Body of pancreas (tissue), 4 donors: ENCODE measurements around the gene THSD7A. TPM values are rescaled to one million over a fixed set of nuclear protein-coding genes. Genes with fewer than 3 reads are reported as not detected.
A peak's percentile ranks its signal among the peaks of the same experiment; 100 is the strongest.

ENCODE experiments used
- ATAC-seq: fragments of 150-250 bp; one replicate; pipeline ENCODE4 v1.9.1; 2016
- DNase-seq, 4 donors: peaks; one replicate each; pipeline ENCODE4 v3.0.0-alpha.2; 2019
- H3K27ac ChIP-seq, 4 donors: fragments of 200-600 bp; sonication (generic); 1 replicate in 3 of 4; 2 replicates in 1 of 4; pipeline versions ENCODE4 v1.5.1 to v1.6.1; 2016 to 2019; ENCODE audit warnings: mild to moderate bottlenecking in 1 of 4, mixed read lengths in 1 of 4, moderate library complexity in 1 of 4
- H3K27me3 ChIP-seq, 2 donors: fragments of 200-600 bp; sonication (generic); one replicate each; pipeline ENCODE4 v1.6.0; 2016; ENCODE audit warnings: mild to moderate bottlenecking in 1 of 2
- H3K36me3 ChIP-seq, 2 donors: fragments of 200-600 bp; sonication (generic); replicated peaks in 1 of 2; 2 replicates each; pipeline ENCODE4 v1.5.1; 2016; ENCODE audit warnings: low read depth in 2 of 2; ENCODE audit not compliant: insufficient read depth in 1 of 2
- H3K4me1 ChIP-seq: fragments of 200-600 bp; sonication (generic); one replicate; pipeline ENCODE4 v1.6.0; 2016
- H3K4me3 ChIP-seq, 2 donors: fragments of 200-600 bp; sonication (generic); 1 replicate in 1 of 2; 2 replicates in 1 of 2; pipeline ENCODE4 v1.5.1; 2016 to 2019
- H3K9me3 ChIP-seq, 3 donors: fragments of 200-600 bp; sonication (generic); 1 replicate in 2 of 3; 2 replicates in 1 of 3; pipeline ENCODE4 v1.5.1; 2016
- POLR2A ChIP-seq, 3 donors: fragments of 450-650 bp; IDR thresholded peaks; one replicate each; pipeline ENCODE4 v1.6.1; 2016; ENCODE audit warnings: antibody characterized with exemption in 3 of 3, mild to moderate bottlenecking in 2 of 3
- WGBS, 2 donors: methylation state at CpG; one replicate each; pipeline ENCODE4 v1.1.5; 2017; 5-methylcytosine and 5-hydroxymethylcytosine counted together
- intact Hi-C: fragments of 100-400 bp; cut with DNase I; formaldehyde crosslinking; loops from one replicate; pipeline ENCODE4 v1.15.1; 2023
- total RNA-seq, 2 donors: library from RNA; depleted of rRNA; stranded (reverse); fragments of >200 nt; gene quantifications; one replicate each; pipeline ENCODE4 v1.1.0, GENCODE V29; 2016
- TF ChIP-seq, protein P1 (sequence below), 7 experiments: fragments of 450-650 bp in 4 of 7; fragments of 200-600 bp in 3 of 7; sonication (generic) in 3 of 7; IDR thresholded peaks; one replicate each; pipeline ENCODE4 v1.5.1; 2016 to 2019; ENCODE audit warnings: antibody characterized with exemption in 7 of 7

The THSD7A gene
- total RNA-seq, 2 donors from 2014 or later: 0.66 to 7.0 TPM

DNA sequence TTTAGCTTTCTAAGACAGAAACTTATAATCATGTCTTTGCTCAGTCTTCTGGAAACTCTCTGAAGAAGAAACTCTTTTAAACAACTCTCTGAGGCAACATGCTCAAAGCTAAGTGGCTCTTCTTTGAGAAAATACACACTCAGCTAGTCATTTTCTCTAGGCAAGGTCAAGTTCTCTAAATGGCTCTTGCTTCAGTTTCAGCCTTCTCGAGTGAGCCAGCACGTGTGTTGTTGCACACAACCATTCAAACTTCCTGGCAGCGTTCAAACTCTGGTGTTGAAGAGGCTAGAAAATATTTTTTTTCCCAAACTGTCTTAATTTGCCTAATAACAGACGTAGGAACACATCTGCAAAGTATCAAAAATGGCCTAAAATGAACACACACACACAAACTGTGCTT, 129.1 kb downstream of the THSD7A start:
- 74 to 81% methylated on average over 4 of the region's 4 CpGs for WGBS, 2 donors
- H3K27me3 ChIP-seq: no peaks in the 10 kb centered on the region
- no peak for TF ChIP-seq POLR2A (IDR thresholded peaks at IDR 0.05)
- TF ChIP-seq, protein P1, sequence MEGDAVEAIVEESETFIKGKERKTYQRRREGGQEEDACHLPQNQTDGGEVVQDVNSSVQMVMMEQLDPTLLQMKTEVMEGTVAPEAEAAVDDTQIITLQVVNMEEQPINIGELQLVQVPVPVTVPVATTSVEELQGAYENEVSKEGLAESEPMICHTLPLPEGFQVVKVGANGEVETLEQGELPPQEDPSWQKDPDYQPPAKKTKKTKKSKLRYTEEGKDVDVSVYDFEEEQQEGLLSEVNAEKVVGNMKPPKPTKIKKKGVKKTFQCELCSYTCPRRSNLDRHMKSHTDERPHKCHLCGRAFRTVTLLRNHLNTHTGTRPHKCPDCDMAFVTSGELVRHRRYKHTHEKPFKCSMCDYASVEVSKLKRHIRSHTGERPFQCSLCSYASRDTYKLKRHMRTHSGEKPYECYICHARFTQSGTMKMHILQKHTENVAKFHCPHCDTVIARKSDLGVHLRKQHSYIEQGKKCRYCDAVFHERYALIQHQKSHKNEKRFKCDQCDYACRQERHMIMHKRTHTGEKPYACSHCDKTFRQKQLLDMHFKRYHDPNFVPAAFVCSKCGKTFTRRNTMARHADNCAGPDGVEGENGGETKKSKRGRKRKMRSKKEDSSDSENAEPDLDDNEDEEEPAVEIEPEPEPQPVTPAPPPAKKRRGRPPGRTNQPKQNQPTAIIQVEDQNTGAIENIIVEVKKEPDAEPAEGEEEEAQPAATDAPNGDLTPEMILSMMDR (IDR thresholded peaks at IDR 0.05): no peak
- H3K9me3 ChIP-seq: no peaks in the 10 kb centered on the region
- ATAC-seq (no peak), DNase-seq (peak in 3 of 4 donors; percentile 5 to 14 (median 13))
- no peak overlapping the region for H3K27ac ChIP-seq
- peaks cover 24% of the 10 kb centered on the region for H3K4me1 ChIP-seq
- H3K36me3 ChIP-seq: no peaks in the 10 kb centered on the region
- intact Hi-C loops: no loop called here
- H3K4me3 ChIP-seq: no peak overlapping the region

DNA sequence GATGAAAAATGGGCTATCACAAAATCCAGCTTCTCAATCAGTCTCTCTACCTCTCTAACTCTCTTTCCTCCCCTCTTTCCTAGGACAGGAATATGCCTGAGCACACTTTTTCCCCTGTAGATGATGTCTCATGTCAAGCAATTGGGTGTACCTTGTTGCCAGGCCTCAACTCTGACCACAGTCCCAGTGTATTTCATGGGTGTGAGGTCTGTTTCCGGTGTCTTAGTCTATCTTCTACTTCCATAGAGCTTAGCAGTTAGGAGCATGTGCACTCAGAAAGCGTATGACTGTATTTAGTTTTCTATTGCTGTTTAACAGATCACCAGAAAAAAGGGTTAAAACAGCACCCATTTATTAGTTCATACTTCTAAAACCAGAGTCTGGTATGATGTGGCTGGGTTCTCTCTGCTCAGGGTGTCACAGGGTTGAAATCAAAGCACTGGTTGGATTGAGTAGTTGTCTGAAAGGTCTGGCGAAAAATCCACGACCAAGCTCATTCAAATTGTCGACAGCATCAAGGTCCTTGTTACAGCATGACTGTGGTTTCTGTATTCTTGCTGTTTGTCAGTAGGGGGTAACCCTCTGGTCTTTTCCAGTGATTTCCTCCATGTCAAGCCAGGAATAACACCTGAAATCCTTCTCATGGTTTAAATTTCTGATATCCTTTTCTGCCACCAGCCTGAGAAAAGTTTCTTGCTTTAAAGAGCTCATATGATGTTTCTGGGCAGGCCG, 130.0 kb downstream of the THSD7A start:
- no peak overlapping the region for H3K4me3 ChIP-seq
- DNase-seq: no peak
- H3K36me3 ChIP-seq: no peaks in the 10 kb centered on the region
- H3K27me3 ChIP-seq: no peaks in the 10 kb centered on the region
- WGBS, 2 donors: 70 to 73% methylated on average over 6 of the region's 6 CpGs
- H3K27ac ChIP-seq: no peak overlapping the region
- no peak for TF ChIP-seq POLR2A (IDR thresholded peaks at IDR 0.05)
- TF ChIP-seq, protein P1 (IDR thresholded peaks at IDR 0.05): no peak
- intact Hi-C loops: no loop called here
- ATAC-seq: no peak
- H3K9me3 ChIP-seq: no peaks in the 10 kb centered on the region
- peaks cover 14% of the 10 kb centered on the region for H3K4me1 ChIP-seq

DNA sequence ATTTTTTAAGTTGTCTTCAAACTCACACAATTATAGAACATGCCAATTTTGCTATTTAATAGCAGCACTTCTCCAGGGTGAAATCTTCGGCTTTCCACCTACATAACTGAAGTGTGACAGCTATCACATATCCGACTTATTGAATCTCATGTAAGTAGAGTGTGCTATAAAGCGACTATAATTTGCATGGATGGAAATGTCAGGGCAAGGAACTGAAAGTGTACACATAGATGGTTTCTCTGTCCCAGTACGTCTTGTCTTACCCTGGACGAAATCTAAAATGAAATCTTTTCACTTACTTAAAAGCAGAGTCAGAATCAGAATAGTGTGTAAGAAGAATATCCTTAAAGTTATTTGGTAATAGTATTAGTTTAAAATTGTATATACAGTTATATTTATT, 132.3 kb downstream of the THSD7A start:
- no peaks in the 10 kb centered on the region for H3K9me3 ChIP-seq
- no peak for TF ChIP-seq POLR2A (IDR thresholded peaks at IDR 0.05)
- TF ChIP-seq, protein P1 (IDR thresholded peaks at IDR 0.05): no peak

DNA sequence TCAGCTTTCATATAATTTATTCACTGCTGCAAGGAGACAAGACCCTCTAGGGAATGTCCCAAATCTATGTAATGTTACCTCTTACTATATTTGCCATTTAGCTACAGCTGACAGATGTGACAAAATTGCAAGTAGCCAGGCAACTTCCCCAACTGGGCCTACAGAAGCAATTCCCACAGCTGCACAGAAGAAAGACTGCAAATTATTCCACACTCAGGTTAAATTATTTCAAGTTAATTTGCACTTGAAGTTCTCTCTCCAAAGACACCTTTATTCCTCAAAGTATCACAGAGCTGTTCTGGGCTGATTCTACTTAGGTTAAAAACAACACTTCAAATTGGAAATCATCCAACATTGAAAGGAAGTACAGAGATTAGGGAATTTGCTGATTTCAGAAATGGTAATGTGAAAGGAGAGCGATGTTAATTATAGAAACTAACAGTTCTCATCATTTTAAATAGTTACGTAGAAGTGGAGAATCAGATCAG, 133.6 kb downstream of the THSD7A start:
- Histone ChIP-seq H3K36me3 (no peaks in the 10 kb centered on the region), H3K27ac (no peak overlapping the region), H3K4me3 (no peak overlapping the region), H3K27me3 (no peaks in the 10 kb centered on the region), H3K4me1 (peaks cover 8% of the 10 kb centered on the region), H3K9me3 (no peaks in the 10 kb centered on the region)
- ATAC-seq (no peak), DNase-seq (no peak)
- intact Hi-C loops: no loop called here
- 13 to 29% methylated on average over 2 of the region's 2 CpGs for WGBS, 2 donors
- TF ChIP-seq, protein P1 (IDR thresholded peaks at IDR 0.05): no peak
- TF ChIP-seq POLR2A (IDR thresholded peaks at IDR 0.05): no peak

More for the DNA sequence above, 132.3 kb downstream of the THSD7A start:
- Histone ChIP-seq H3K4me3 (no peak overlapping the region), H3K4me1 (peaks cover 8% of the 10 kb centered on the region), H3K27ac (no peak overlapping the region), H3K27me3 (no peaks in the 10 kb centered on the region), H3K36me3 (no peaks in the 10 kb centered on the region)
- 90 to 92% methylated on average over 5 of the region's 5 CpGs for WGBS, 2 donors
- intact Hi-C loops: no loop called here
- ATAC-seq (no peak), DNase-seq (no peak)

DNA sequence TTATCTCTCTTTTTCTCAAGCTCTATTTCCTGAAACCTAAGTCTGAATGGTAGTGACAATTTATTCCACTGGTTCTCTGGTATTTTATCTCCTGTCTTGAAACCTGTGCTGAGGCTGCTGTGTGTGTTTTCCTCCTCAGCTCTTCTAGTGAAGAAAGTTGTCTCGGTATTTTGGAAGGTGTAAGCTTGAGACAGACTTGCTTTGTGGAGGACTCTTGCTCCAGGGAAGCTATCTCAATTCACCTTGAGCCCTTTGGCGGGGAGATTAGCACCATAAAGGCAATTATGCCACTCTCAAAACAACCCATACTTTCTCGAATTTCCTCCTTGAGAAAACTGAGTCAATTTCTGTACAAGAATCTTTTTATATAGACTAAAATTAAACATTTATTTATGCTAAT, 141.6 kb downstream of the THSD7A start:
- intact Hi-C loops: no loop called here
- no peaks in the 10 kb centered on the region for H3K4me1 ChIP-seq
- H3K27ac ChIP-seq: no peak overlapping the region
- TF ChIP-seq POLR2A (IDR thresholded peaks at IDR 0.05): no peak
- TF ChIP-seq, protein P1 (IDR thresholded peaks at IDR 0.05): no peak
- 61 to 65% methylated on average over 3 of the region's 3 CpGs for WGBS, 2 donors
- no peaks in the 10 kb centered on the region for H3K9me3 ChIP-seq
- H3K4me3 ChIP-seq: no peak overlapping the region
- H3K36me3 ChIP-seq: no peaks in the 10 kb centered on the region
- H3K27me3 ChIP-seq: no peaks in the 10 kb centered on the region
- no peak for ATAC-seq
- DNase-seq: no peak
